Right atrium auricular region (tissue), 2 donors: ENCODE measurements around the gene KLHL14. TPM values are rescaled to one million over a fixed set of nuclear protein-coding genes. Genes with fewer than 3 reads are reported as not detected.

Experiments
- DNase-seq: peaks from one replicate; pipeline ENCODE4 v3.0.0-alpha.2; 2019; ENCODE audit warnings: low spot score
- H3K27ac ChIP-seq, 2 donors: fragments of 200-600 bp; sonication (generic); 1 replicate in 1 of 2; 2 replicates in 1 of 2; pipeline ENCODE4 v1.5.1; 2016 to 2019
- H3K27me3 ChIP-seq, 2 donors: fragments of 200-600 bp; sonication (generic); one replicate each; pipeline versions ENCODE4 v1.5.1 to v1.6.0; 2017 to 2019
- H3K36me3 ChIP-seq: fragments of 200-600 bp; sonication (generic); one replicate; pipeline ENCODE4 v1.5.1; 2016
- H3K4me1 ChIP-seq, 2 donors: fragments of 200-600 bp; sonication (generic); one replicate each; pipeline versions ENCODE4 v1.5.1 to v1.6.0; 2017 to 2019
- H3K4me3 ChIP-seq, 2 donors: fragments of 200-600 bp; sonication (generic); 1 replicate in 1 of 2; 2 replicates in 1 of 2; pipeline ENCODE4 v1.5.1; 2017 to 2019; ENCODE audit warnings: mild to moderate bottlenecking in 1 of 2, moderate library complexity in 1 of 2
- H3K9me3 ChIP-seq, 2 donors: fragments of 200-600 bp; sonication (generic); one replicate each; pipeline ENCODE4 v1.5.1; 2019
- CTCF ChIP-seq, 2 donors: fragments of 200-600 bp; sonication (generic); IDR thresholded peaks; one replicate each; pipeline ENCODE4 v1.5.1; 2019; ENCODE audit warnings: antibody characterized with exemption in 2 of 2
- total RNA-seq, 2 donors: library from RNA; depleted of rRNA; stranded (reverse); fragments of >200 nt; gene quantifications; one replicate each; pipeline ENCODE4 v1.1.0, GENCODE V29; 2016

Gene KLHL14
- total RNA-seq, 2 donors from 2014 or later, result not detected

DNA sequence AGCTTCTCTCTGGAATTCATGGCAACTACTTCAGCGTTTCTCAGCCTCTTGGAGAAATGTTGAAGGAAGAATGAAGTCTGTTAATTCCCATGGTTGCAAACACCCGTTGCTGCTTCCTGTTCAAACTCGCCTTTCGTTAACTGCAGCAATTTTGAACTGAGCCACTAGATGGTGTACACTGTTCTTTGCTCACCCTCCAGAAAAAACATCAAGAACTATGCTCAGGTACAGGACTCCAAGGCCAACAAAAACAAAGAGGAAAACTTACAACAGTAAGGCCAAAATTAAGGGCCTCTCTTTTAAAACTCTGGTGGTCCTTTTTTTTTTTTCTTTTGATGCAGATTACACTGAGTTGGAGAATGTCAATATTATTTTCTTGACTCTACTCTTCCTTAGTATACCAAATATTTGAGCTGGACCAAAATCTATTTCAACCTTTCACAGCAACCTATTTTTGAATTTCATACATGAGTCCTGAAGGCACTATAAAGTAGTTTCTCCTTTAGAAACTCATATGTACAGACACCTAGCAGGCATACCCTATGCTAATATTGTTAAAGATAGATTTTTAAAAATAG, 58.2 kb downstream of the KLHL14 start:
- Histone ChIP-seq H3K36me3 (no peaks in the 10 kb centered on the region), H3K27me3 (no peaks in the 10 kb centered on the region), H3K27ac (no peak overlapping the region), H3K4me1 (no peaks in the 10 kb centered on the region), H3K9me3 (no peaks in the 10 kb centered on the region), H3K4me3 (no peak overlapping the region)
- TF ChIP-seq CTCF (IDR thresholded peaks at IDR 0.05), result peak; percentile 42 to 77
- no peak for DNase-seq

- Histone ChIP-seq H3K4me3 (no peak overlapping the region), H3K9me3 (no peaks in the 10 kb centered on the region), H3K4me1 (no peaks in the 10 kb centered on the region), H3K36me3 (no peaks in the 10 kb centered on the region), H3K27me3 (no peaks in the 10 kb centered on the region), H3K27ac (no peak overlapping the region)
- no peak for TF ChIP-seq CTCF (IDR thresholded peaks at IDR 0.05)
- no peak for DNase-seq
Observed at GRCh38 chr18:32712860-32713259, 60.0 kb downstream of the KLHL14 start.

- Histone ChIP-seq H3K9me3 (no peaks in the 10 kb centered on the region), H3K36me3 (no peaks in the 10 kb centered on the region), H3K27ac (no peak overlapping the region), H3K27me3 (no peaks in the 10 kb centered on the region), H3K4me1 (no peaks in the 10 kb centered on the region), H3K4me3 (no peak overlapping the region)
- no peak for DNase-seq
- TF ChIP-seq CTCF (IDR thresholded peaks at IDR 0.05), result no peak
Observed at GRCh38 chr18:32711862-32712261, 61.0 kb downstream of the KLHL14 start.

DNA sequence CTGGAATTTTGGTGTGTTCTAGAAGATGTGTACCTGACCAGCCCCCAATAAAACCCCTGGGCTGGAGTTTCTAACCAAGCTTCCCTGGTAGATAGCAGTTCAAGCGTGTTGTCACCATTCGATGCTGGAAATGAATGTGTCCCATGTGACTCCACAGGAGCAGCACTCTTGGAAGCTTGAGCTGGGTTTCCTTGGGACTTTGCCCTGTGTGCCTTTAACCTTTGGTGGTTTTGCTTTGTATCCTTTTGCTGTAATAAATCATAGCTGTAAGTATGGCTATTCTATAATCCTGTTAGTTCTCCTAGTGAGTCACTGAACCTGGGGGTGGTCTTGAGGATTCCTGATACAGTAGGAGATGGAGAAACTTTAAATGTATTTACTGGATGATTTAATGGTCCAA, 65.2 kb downstream of the KLHL14 start:
- no peak for TF ChIP-seq CTCF (IDR thresholded peaks at IDR 0.05)

DNA sequence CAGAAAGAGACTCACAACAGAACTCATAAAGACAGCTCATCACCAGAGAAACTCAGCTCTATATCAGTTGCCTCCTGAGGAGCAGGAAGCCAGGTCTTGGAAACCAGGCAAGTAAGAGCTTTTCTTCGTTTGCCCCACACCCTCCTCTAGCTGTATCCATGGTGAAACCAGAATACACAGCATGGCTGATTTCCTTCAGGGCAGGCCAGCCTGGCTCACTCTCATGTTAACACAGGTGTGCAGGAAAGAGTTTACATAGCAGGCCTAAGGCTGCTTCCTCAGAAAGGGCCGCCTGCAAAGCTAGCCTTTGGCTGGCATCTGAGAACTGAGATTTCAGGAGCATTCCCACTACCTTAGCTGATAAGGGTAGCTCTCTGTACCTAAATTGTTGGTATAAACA, 65.7 kb downstream of the KLHL14 start:
- no peak for TF ChIP-seq CTCF (IDR thresholded peaks at IDR 0.05)
- Histone ChIP-seq H3K9me3 (no peaks in the 10 kb centered on the region), H3K36me3 (no peaks in the 10 kb centered on the region), H3K4me1 (no peaks in the 10 kb centered on the region), H3K27me3 (no peaks in the 10 kb centered on the region), H3K4me3 (no peak overlapping the region), H3K27ac (no peak overlapping the region)
- no peak for DNase-seq

More for the DNA sequence above, 65.2 kb downstream of the KLHL14 start:
- Histone ChIP-seq H3K4me3 (no peak overlapping the region), H3K27ac (no peak overlapping the region), H3K36me3 (no peaks in the 10 kb centered on the region), H3K27me3 (no peaks in the 10 kb centered on the region), H3K4me1 (no peaks in the 10 kb centered on the region), H3K9me3 (no peaks in the 10 kb centered on the region)
- no peak for DNase-seq

GRCh38 chr18:32701313-32701712, 71.5 kb downstream of the KLHL14 start:
- no peak for TF ChIP-seq CTCF (IDR thresholded peaks at IDR 0.05)
- Histone ChIP-seq H3K27ac (no peak overlapping the region), H3K27me3 (no peaks in the 10 kb centered on the region), H3K4me3 (no peak overlapping the region), H3K4me1 (no peaks in the 10 kb centered on the region), H3K9me3 (no peaks in the 10 kb centered on the region), H3K36me3 (no peaks in the 10 kb centered on the region)
- no peak for DNase-seq
